Upper lobe of right lung (tissue), 1 donor: ENCODE measurements around the gene DPP8. TPM values are rescaled to one million over a fixed set of nuclear protein-coding genes. Genes with fewer than 3 reads are reported as not detected.

Experiments
- ATAC-seq: fragments of 200-7000 bp; cut with Tn5 transposase; one replicate; pipeline ENCODE4 v1.9.1; 2020; ENCODE audit warnings: mild to moderate bottlenecking, moderate library complexity
- DNase-seq: peaks from one replicate; pipeline ENCODE4 v3.0.0-alpha.2; 2020
- H3K27ac ChIP-seq: fragments of 200-600 bp; one replicate; pipeline ENCODE4 v1.8.0; 2022
- H3K27me3 ChIP-seq: fragments of 200-600 bp; one replicate; pipeline ENCODE4 v1.8.0; 2022; ENCODE audit warnings: mild to moderate bottlenecking
- H3K36me3 ChIP-seq: fragments of 200-600 bp; one replicate; pipeline ENCODE4 v1.8.0; 2022
- H3K4me1 ChIP-seq: fragments of 200-600 bp; one replicate; pipeline ENCODE4 v1.8.0; 2022
- H3K4me3 ChIP-seq: fragments of 200-600 bp; one replicate; pipeline ENCODE4 v1.8.0; 2022; ENCODE audit warnings: mild to moderate bottlenecking
- H3K9me3 ChIP-seq: fragments of 200-600 bp; one replicate; pipeline ENCODE4 v1.8.0; 2022
- CTCF ChIP-seq: fragments of 200-600 bp; IDR thresholded peaks from one replicate; pipeline ENCODE4 v1.8.0; 2022; ENCODE audit warnings: antibody characterized with exemption
- intact Hi-C: fragments of 100-400 bp; cut with DNase I; formaldehyde crosslinking; loops from one replicate; pipeline ENCODE4 v1.11.0; 2022
- total RNA-seq: library from RNA; stranded (reverse); fragmentation: NEBNext Ultra II Directional; extraction: Animal tissue kit (Norgen Biotek cat#: 25700); gene quantifications from one replicate; pipeline ENCODE4 v1.2.1, GENCODE V29; 2021
- donor health status: DM: no; HTN: yes; CAD: no; lungs with severe emphysema.

Gene DPP8
- total RNA-seq, 1 donor from 2014 or later = 28.2 TPM

GRCh38 chr15:65423150-65423975 is 94.1 kb downstream of the DPP8 start:
- TF ChIP-seq CTCF = no peak
- peaks cover 23% of the 10 kb centered on the region for H3K27me3 ChIP-seq
- DNase-seq = peak; percentile 48
- intact Hi-C loops = no loop called here
- H3K4me3 ChIP-seq = no peak overlapping the region
- H3K4me1 ChIP-seq = peaks cover 4% of the 10 kb centered on the region
- H3K9me3 ChIP-seq = no peaks in the 10 kb centered on the region
- no peak overlapping the region for H3K27ac ChIP-seq
- no peaks in the 10 kb centered on the region for H3K36me3 ChIP-seq
- ATAC-seq = no peak

DNA sequence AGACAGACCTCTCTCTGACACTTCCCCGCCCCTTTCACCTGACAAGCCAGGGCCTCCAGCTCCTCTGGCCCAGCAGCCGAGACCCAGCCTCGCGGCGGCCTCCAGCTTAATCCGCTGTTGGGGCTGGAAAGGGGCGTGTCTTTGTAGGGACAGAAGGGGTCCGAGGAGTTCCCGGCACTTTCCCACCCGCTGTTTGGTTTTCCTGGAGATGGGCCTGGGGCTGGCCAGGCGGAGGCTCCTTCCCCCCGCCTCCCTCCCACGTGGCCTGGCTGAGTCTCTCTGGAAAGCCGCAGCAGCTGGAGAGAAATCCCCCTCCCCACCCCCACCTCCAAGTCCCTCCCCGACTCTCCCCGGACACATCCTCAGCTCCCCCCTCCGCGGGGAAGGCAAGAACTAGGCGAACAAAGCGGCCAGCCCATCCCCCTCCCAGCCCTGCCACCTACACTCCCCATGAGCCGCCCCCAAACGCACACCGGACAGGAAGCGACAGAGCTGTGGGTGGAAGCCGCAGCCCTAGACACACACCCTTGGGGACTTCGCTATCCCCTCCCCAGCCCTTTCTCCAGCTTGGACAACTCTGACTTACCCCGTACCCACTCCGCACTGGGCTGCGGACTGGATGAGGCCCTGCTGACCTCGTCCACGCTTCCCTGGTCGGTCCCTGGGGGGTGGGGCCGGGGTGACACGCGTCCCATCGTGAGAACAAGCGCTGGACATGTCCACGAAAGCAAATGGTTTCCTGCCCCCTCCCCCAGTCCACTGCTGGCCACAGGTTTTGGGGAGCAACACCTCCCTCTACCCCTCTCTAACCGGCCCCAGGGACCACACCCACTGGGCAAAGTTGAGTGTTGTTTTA is 95.9 kb downstream of the DPP8 start:
- no peak for DNase-seq
- no peak for TF ChIP-seq CTCF

GRCh38 chr15:65420975-65421359 is 96.5 kb downstream of the DPP8 start:
- no peak for DNase-seq
- ATAC-seq = no peak
- Histone ChIP-seq H3K9me3 (no peaks in the 10 kb centered on the region), H3K4me1 (peaks cover 4% of the 10 kb centered on the region), H3K4me3 (peak overlapping the region; percentile 44), H3K27ac (no peak overlapping the region), H3K36me3 (no peaks in the 10 kb centered on the region), H3K27me3 (peaks cover 28% of the 10 kb centered on the region)
- intact Hi-C loops = no loop called here
- TF ChIP-seq CTCF = no peak

More for the DNA sequence above, 95.9 kb downstream of the DPP8 start:
- intact Hi-C loops = no loop called here
- Histone ChIP-seq H3K9me3 (no peaks in the 10 kb centered on the region), H3K4me3 (peak overlapping the region; percentile 44), H3K36me3 (no peaks in the 10 kb centered on the region), H3K4me1 (peaks cover 4% of the 10 kb centered on the region), H3K27me3 (peaks cover 28% of the 10 kb centered on the region), H3K27ac (no peak overlapping the region)
- ATAC-seq = peak; percentile 36

- Histone ChIP-seq H3K27ac (no peak overlapping the region), H3K4me3 (no peak overlapping the region), H3K4me1 (peaks cover 4% of the 10 kb centered on the region), H3K9me3 (no peaks in the 10 kb centered on the region), H3K36me3 (no peaks in the 10 kb centered on the region), H3K27me3 (peaks cover 28% of the 10 kb centered on the region)
- DNase-seq = peak; percentile 13
- ATAC-seq = no peak
- no peak for TF ChIP-seq CTCF
- intact Hi-C loops = no loop called here
Measured at GRCh38 chr15:65418596-65418995, 98.9 kb downstream of the DPP8 start.

GRCh38 chr15:65416845-65417416 is 100.6 kb downstream of the DPP8 start:
- H3K9me3 ChIP-seq = no peaks in the 10 kb centered on the region
- DNase-seq (no peak), ATAC-seq (no peak)
- H3K36me3 ChIP-seq = no peaks in the 10 kb centered on the region
- no peak for TF ChIP-seq CTCF
- no peak overlapping the region for H3K27ac ChIP-seq
- intact Hi-C loops = no loop called here
- peaks cover 3% of the 10 kb centered on the region for H3K4me1 ChIP-seq
- H3K27me3 ChIP-seq = peaks cover 28% of the 10 kb centered on the region
- no peak overlapping the region for H3K4me3 ChIP-seq
